Left forelimb (tissue), 1 donor: Measurements from ENCODE around the gene MSI2.
"Not testable (repeated sequence)": the region's sequence is repeated elsewhere in the genome, so short reads cannot be mapped to it uniquely, and the experiment has no call there.

ENCODE experiments used
- DNase-seq: peaks from one replicate; pipeline ENCODE4 v3.0.0-alpha.2; 2018; ENCODE audit warnings: low spot score

The MSI2 gene

GRCh38 chr17:57619061-57619937 lies 363.0 kb downstream of the MSI2 start:
- no peak for DNase-seq

GRCh38 chr17:57620576-57620975 lies 364.3 kb downstream of the MSI2 start:
- DNase-seq = no peak

DNA sequence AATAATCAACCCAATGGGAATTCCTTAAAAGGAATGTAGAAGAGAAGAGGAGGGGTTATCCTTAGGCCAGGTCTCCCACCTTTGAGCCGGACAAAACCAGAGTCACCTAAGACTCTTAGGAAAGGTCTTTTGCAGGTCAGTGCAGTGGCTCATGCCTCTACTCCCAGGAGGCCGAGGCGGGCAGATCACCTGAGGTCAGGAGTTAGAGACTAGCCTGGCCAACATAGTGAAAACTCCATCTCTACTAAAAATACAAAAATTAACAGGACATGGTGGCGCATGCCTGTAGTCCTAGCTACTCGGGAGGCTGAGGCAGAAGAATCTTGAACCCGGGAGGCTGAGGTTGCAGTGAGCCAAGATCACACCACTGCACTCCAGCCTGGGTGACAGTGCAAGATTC lies 365.5 kb downstream of the MSI2 start:
- not testable (repeated sequence) for DNase-seq

GRCh38 chr17:57622306-57622682 lies 366.0 kb downstream of the MSI2 start:
- DNase-seq = no peak

DNA sequence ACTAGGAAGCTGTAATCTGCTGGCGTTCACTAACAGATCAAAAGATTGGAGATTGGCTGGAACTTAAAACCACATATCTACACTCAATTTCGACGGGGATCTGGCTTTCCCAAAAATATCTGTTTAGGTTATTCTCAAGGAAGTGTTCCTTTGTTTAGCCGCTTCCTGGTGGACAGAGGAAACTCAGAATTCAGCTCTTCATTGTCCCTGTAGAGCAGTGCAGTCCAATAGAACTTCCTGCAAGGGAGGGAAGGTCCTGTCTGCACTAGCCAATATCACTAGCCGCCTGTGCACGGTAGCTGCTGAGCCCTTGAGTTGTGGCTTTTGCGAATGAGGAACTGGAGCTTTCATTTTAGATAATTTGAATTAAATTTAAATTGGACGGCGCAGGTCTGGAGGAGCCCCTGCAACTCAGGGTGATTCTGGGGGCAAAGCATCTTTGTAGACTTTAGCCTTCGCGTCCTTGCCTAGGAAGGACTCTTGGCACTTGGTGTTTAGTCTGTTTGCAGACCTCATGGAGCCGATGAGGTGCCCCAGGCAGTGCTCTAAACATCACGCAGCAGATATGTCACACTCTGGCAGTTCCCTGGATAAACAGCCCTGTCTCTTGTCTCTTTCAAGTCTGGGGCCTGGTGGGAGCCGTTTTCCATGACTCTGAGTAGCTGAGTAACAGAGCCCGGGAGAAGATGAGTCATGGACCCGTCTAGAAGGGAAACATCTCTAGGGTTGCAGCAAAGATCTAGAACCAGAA lies 366.5 kb downstream of the MSI2 start:
- DNase-seq = no peak

DNA sequence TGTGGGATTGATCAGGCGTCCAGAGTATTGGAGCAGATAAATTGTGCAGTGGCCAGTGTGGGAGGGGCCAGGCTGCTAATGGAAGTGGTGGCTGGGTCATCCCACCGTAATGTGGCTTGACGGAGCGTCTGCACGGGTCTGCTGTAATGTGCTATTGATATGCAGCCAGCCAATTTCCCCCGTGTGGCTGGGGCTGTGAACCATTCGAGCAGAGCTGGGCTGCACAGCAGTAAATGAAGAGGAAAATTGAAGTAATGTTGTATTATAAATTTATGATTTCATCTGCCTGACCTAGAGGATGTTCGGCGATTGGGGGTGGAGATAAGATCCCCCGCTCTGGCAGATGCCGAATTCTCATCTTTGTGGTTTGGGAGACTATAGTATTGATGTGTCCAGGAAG lies 367.3 kb downstream of the MSI2 start:
- no peak for DNase-seq

DNA sequence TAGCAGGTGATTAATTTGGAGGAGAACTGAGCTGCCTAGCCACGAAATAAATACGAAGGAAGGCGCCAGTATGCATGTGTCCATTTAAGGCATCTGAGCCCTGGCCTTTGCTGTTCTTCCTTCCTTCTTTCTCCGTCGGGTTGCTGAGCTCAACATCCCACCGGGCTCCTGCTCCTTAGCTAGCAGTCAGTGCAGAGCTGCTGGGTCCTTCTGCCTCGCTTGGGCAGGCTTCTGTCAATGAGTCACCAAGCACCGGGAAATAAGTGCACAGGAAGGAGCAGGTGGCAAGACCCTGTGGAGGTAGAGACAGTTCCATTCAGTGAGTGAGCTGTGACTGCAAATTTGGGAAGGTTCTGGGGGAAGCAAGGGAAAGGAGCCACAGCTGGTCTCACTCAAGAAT lies 368.1 kb downstream of the MSI2 start:
- no peak for DNase-seq

- DNase-seq = no peak
Measured at GRCh38 chr17:57625511-57625910, 369.2 kb downstream of the MSI2 start.

- DNase-seq = no peak
Measured at GRCh38 chr17:57625957-57626356, 369.6 kb downstream of the MSI2 start.

DNA sequence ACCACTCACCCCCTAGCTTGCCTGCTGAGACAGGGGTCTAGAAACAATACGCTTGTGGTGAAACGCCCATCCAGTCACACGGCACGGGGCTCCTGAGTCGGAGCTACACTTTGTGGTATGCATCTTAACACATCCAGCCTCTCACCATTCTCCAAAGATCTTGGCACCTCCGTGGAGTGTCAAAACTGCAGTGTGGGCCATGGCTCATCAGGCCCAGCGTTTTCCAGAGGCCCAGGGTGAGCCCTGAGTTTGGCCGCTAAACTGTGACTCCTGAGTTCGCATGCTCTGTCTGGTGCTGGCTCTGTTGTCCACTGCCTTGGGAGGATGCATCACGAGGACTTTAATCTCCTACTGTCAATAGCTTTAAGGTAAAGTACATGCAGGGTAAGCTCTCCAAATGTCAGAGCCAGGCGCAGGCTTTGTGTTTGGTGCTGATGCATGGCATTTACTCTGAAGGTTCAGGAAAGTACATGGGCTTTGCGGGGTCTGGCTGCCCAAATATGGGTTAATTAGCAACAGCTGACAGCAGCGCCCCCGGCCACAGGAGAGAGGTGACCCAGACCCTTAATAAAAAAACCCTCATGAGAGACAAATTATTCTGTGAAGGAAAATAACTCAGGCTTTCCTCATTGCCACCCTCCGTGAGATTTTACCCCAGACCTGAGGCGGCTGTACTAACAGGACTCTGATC lies 370.3 kb downstream of the MSI2 start:
- DNase-seq = no peak

- DNase-seq = no peak
Measured at GRCh38 chr17:57627591-57627990, 371.3 kb downstream of the MSI2 start.

GRCh38 chr17:57628421-57628820 lies 372.1 kb downstream of the MSI2 start:
- DNase-seq = no peak

DNA sequence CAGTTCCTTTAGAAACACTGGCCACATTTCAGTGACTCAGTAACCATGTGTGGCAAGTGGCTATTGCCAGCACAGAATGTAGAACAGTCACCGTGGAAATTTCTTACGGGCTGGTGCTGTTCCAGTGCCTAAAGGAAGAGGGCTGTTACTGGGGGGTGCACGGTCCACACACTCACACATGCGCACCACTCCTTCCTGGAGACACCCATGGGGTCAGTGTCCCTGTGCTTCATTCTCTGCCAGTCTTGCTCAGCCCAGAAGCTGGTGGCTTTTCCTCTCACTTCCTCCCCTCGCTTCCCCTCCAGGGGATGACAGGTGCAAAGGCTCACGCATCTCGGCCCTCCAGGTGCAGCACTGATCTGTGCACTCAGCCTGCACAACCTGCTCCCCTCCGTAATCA lies 373.1 kb downstream of the MSI2 start:
- no peak for DNase-seq

DNA sequence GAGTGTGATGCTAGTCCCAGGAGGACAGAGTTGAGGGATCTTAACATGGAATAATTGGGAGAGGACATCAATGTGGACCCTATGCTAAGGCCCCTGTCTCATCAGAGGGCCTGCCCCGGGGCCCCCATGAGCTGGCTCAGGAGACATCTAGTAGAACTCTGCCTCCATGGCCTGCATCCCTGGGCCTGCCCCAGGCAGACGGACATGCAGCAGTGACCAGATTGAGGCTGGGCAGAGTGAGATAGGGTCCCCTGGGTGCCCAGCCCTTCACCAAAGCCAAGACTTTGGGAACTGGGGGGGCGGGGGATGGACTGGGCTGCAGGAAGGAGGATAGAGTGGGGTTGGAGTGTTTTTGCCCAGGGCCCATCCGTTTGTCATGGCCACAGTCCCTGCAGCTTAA lies 373.6 kb downstream of the MSI2 start:
- DNase-seq = no peak

GRCh38 chr17:57630736-57631135 lies 374.4 kb downstream of the MSI2 start:
- DNase-seq = no peak

DNA sequence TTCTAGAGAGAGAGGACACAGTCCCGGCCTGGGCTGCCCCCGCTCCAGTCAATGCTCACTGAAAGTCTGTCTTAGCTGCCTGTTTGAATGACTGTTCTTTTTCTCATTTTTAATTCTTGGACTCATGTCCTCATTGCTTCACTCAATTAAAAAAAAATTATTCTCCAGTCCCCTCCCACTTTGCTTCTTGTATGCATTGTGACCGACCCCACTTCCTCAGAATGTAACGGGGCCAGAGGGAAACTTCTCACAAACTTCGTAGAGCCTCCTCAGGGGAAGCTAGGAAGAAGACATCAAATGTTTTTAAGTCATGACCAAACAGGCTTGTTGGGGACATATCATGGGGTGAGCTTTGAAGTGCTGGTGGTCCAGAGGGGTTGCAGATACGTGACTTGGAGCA lies 375.5 kb downstream of the MSI2 start:
- no peak for DNase-seq

DNA sequence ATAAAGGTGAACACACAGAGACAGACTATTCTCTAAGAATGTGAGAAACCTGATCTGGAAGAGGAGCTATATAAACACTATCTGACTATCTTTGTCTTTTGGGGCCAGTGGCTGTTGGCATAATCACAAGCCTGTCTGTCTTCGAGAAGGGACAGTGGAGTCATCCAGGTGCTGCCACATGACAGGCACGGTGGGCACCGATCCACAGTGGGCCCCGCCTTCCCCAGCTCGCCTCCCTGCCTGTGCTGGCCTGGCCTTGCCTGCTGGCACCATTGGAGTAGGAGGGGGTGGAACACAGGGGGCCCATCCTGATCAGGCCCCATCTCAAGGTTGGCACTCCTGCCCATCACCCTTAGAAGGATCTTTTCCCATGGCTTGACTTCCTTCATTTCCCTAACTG lies 376.0 kb downstream of the MSI2 start:
- DNase-seq = no peak

DNA sequence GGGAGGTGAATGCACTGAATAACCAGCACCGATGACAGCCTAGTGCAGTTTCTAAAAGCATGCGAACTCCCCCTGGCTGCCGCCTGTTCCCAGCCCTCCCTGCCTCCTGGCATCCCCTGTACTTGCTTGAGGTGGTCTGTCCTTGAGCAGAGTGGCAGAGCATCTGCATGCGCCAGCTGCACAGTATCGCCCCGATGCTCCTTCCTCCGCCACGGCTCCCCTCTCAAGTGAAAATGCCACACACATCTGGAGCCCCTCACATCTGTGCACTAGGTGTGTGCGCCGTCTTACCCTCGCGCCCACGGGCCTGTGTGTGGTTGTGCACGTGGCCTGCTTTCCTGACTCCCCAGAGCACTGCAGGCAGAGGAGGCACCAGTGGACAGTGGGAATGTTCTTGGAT lies 376.9 kb downstream of the MSI2 start:
- DNase-seq = no peak

DNA sequence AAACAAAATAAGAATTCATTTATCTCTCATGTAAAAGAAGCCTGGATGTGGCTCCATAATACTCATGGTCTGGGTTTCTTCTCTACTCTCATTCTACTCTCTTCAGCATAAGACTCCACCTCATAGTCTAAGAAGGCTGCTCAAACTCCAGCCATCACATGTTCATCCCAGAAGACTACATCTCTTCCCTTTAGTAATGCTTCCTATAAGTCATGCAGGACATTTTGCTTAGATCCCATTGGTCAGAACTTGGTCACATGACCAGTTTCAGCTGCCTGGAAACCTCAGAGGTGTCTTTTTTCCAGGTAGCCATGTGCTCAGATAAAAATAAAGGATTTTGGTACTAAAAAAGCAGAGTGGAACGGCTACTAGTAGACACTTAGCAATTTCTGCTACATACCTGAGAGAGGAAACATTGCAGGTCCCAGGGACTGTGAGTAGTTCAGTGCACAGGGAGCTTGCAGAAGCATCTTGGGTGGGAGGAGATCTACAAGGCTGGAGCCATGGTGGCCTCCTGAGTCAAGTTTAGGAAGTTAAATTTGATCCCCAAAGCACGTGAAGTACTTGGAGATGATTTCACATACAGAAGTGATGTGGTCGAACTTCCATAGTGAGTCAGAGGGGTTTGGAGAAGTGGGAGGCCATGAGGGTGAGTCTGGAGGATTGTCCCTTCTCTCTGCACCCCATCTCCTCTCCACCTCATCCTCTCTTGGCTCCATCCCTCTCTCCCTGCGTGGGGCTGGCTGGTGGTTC lies 378.6 kb downstream of the MSI2 start:
- no peak for DNase-seq

DNA sequence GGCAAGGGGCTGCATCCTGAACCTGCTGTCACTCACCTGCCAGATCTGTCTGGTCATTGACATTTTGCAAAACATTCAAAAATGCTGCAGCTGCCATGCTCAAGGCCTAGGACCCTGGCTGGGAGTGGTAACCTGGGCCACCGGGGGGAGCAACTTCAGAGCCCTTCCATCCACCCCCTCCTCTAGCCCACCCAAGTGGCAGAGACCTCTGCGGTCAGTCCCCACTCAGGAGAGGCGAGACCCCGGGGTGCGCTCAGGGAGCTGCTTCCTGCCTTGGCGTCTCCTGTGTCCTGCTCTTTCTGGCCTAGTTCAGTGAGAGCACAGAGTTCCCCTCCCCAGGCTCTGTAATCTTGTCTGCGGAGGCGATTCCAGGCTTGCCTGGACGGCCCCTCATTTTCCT lies 380.0 kb downstream of the MSI2 start:
- no peak for DNase-seq

DNA sequence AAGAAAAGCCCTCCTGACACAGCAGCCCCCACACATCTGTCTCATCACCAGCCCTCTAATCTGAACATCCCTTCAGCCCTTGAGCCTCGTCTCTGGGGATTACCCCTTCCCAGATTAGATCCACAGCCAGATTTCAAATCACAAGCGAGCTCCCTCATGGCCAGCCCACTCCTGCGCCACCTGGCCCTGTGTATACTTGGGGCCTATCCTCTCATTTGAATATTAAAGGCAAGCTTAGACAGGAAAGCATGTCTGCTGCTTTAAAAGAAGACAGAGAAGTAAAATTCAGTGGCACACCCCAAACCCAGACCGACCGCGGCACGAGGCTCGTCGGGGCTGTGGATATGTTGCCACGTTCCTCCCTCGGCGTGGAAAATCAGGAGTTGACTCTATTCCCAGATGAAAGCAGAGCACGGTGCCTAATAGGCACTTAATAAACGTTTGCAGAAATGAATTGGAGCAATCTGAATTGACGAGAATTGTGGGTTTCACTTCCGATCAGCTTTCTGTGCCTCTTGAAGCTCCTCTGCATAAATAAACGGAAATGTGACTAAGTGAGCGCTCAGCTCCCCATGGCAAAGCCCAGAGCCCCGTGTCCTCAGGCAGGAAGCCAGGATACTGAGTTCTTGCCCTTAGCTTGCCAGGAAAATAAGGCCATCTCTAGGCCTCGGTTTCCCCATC lies 380.8 kb downstream of the MSI2 start:
- DNase-seq = no peak

DNA sequence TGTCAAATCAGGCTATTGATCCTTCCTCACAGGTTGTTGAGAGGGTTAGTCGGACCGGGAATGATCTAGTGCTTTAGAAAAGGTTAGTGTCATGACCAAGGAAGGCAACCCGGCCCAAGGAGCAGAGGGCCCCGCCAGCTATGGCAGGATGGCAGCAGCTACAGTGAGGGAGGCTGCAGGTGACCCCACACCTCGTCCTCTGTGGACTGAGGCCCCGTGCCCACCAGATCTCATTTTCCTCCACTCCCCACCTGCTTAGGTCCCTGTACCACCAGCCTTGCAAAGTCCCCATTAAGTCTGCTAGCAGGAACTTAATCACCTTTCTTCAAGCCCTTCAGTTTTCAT lies 381.3 kb downstream of the MSI2 start:
- no peak for DNase-seq
